ENCODE data around the gene CHMP4A. TPM values are rescaled to one million over a fixed set of nuclear protein-coding genes. Genes with fewer than 3 reads are reported as not detected.
A peak's percentile ranks its signal among the peaks of the same experiment; 100 is the strongest.

Gene CHMP4A
- total and polyA plus RNA-seq, 2 of the 13 experiments (the other 11 are each of a cell fraction or from before 2014, with no cell fraction given), result 83.6 to 113 TPM

DNA sequence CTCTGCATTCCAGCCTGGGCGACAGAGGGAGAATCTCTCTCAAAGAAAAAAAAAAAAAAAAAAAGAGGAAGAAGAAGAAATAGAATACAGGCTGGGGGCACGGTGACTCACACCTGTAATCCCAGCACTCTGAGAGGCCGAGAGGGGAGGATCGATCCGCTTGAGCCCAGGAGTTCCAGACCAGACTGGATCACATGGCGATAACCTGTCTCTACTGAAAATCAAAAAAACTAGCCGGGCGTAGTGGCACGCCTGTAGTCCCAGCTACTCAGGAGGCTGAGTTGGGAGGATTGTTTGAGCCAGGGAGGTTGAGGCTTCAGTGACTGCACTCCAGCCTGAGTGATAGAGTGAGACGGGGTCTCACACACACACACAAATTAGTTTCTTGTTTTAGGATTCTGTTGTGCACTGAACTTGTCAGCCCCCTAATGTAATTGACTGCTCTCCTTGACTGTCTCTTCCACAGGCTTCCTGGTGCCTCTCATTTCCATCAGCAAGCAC, 30.1 kb upstream of the CHMP4A start (continued):
- TF ChIP-seq, protein P1, sequence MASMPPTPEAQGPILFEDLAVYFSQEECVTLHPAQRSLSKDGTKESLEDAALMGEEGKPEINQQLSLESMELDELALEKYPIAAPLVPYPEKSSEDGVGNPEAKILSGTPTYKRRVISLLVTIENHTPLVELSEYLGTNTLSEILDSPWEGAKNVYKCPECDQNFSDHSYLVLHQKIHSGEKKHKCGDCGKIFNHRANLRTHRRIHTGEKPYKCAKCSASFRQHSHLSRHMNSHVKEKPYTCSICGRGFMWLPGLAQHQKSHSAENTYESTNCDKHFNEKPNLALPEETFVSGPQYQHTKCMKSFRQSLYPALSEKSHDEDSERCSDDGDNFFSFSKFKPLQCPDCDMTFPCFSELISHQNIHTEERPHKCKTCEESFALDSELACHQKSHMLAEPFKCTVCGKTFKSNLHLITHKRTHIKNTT (CRISPR knock-in tag; IDR thresholded peaks at IDR 0.05), result peak; percentile 71; the same call in 1 of the 2 replicates
- TF ChIP-seq MEF2D (CRISPR knock-in tag; IDR thresholded peaks at IDR 0.05) (no peak), USF2 (IDR thresholded peaks at IDR 0.05; ENCODE audit: low read depth, low read length) (peak; percentile 22; the same call in 1 of the 2 replicates), USF2 (CRISPR knock-in tag; IDR thresholded peaks at IDR 0.05; ENCODE audit: borderline replicate concordance) (0 out of 2 replicates have a peak, but pooled peaks have one; percentile 10), BHLHE40 (IDR thresholded peaks at IDR 0.05; ENCODE audit: low read length) (no peak), ZNF788 (CRISPR knock-in tag; IDR thresholded peaks at IDR 0.05; ENCODE audit: borderline replicate concordance) (0 out of 2 replicates have a peak, but pooled peaks have one; percentile 24), ZNF383 (CRISPR knock-in tag; IDR thresholded peaks at IDR 0.05; ENCODE audit: borderline replicate concordance) (no peak), ERF (CRISPR knock-in tag; IDR thresholded peaks at IDR 0.05) (no peak), THAP8 (CRISPR knock-in tag; IDR thresholded peaks at IDR 0.05; ENCODE audit: borderline replicate concordance) (no peak), ZNF142 (CRISPR knock-in tag; IDR thresholded peaks at IDR 0.05) (no peak), MAZ (IDR thresholded peaks at IDR 0.05; ENCODE audit: borderline replicate concordance, low read depth, low read length) (no peak), MAZ (CRISPR knock-in tag; IDR thresholded peaks at IDR 0.05; ENCODE audit: low read depth) (no peak), DDIT3 (CRISPR knock-in tag; IDR thresholded peaks at IDR 0.05) (no peak), KLF15 (CRISPR knock-in tag; IDR thresholded peaks at IDR 0.05; ENCODE audit: borderline replicate concordance) (no peak), ZNF782 (CRISPR knock-in tag; IDR thresholded peaks at IDR 0.05; ENCODE audit: borderline replicate concordance) (0 out of 2 replicates have a peak, but pooled peaks have one; percentile 8), ZNF292 (CRISPR knock-in tag; IDR thresholded peaks at IDR 0.05; ENCODE audit: borderline replicate concordance, low read depth) (no peak), KLF9 (CRISPR knock-in tag; IDR thresholded peaks at IDR 0.05; ENCODE audit: low read depth) (no peak)
- TF ChIP-seq, protein P2, sequence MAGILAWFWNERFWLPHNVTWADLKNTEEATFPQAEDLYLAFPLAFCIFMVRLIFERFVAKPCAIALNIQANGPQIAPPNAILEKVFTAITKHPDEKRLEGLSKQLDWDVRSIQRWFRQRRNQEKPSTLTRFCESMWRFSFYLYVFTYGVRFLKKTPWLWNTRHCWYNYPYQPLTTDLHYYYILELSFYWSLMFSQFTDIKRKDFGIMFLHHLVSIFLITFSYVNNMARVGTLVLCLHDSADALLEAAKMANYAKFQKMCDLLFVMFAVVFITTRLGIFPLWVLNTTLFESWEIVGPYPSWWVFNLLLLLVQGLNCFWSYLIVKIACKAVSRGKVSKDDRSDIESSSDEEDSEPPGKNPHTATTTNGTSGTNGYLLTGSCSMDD (CRISPR knock-in tag; IDR thresholded peaks at IDR 0.05), result no peak

All from HepG2 (cell line).